ENCODE measurements around the gene SPRN. TPM values are rescaled to one million over a fixed set of nuclear protein-coding genes. Genes with fewer than 3 reads are reported as not detected.

SPRN gene
- total RNA-seq, 1 donor from 2014 or later = 6.1 TPM

- FAIRE-seq = no peak
Observed at GRCh38 chr10:133457100-133457841, 32.8 kb upstream of the SPRN start.

GRCh38 chr10:133456041-133456951 lies 31.9 kb upstream of the SPRN start:
- no peak for DNase-seq (ENCODE audit: low spot score in 2 of 2)
- no peak for FAIRE-seq

More at GRCh38 chr10:133457100-133457841, 32.8 kb upstream of the SPRN start:
- no peak for DNase-seq (ENCODE audit: low spot score in 2 of 2)

- DNase-seq (ENCODE audit: low spot score in 2 of 2) (no peak), FAIRE-seq (no peak)
Observed at GRCh38 chr10:133455611-133456031, 31.2 kb upstream of the SPRN start.

GRCh38 chr10:133455196-133455595 lies 30.8 kb upstream of the SPRN start:
- DNase-seq (ENCODE audit: low spot score in 2 of 2) (no peak), FAIRE-seq (no peak)

GRCh38 chr10:133454204-133454893 lies 29.9 kb upstream of the SPRN start:
- no peak for DNase-seq (ENCODE audit: low spot score in 2 of 2)
- no peak for FAIRE-seq

GRCh38 chr10:133453516-133454203 lies 29.2 kb upstream of the SPRN start, which contains the start of gene SCART1:
TSS of gene SCART1 (plus strand) at chr10:133453945. CDS start at chr10:133453998, 53 bp downstream.
- FAIRE-seq = no peak
- DNase-seq (ENCODE audit: low spot score in 2 of 2) = no peak

- FAIRE-seq (no peak), DNase-seq (ENCODE audit: low spot score in 2 of 2) (no peak)
Observed at GRCh38 chr10:133452453-133452852, 28.0 kb upstream of the SPRN start.

- FAIRE-seq = no peak
- no peak for DNase-seq (ENCODE audit: low spot score in 2 of 2)
Observed at GRCh38 chr10:133451346-133451745, 26.9 kb upstream of the SPRN start.

- FAIRE-seq = no peak
- no peak for DNase-seq (ENCODE audit: low spot score in 2 of 2)
Observed at GRCh38 chr10:133448120-133448519, 23.7 kb upstream of the SPRN start.

- DNase-seq (ENCODE audit: low spot score in 2 of 2) (no peak), FAIRE-seq (no peak)
Observed at GRCh38 chr10:133446979-133447378, 22.6 kb upstream of the SPRN start.

GRCh38 chr10:133445751-133446708 lies 21.6 kb upstream of the SPRN start:
- DNase-seq (ENCODE audit: low spot score in 2 of 2) = no peak
- no peak for FAIRE-seq

GRCh38 chr10:133445268-133445732 lies 20.9 kb upstream of the SPRN start:
- no peak for FAIRE-seq
- DNase-seq (ENCODE audit: low spot score in 2 of 2) = no peak

- no peak for DNase-seq (ENCODE audit: low spot score in 2 of 2)
- FAIRE-seq = no peak
Observed at GRCh38 chr10:133444342-133445267, 20.2 kb upstream of the SPRN start.

GRCh38 chr10:133442967-133443924 lies 18.8 kb upstream of the SPRN start:
- DNase-seq (ENCODE audit: low spot score in 2 of 2) (no peak), FAIRE-seq (no peak)

GRCh38 chr10:133442191-133442966 lies 18.0 kb upstream of the SPRN start:
- no peak for FAIRE-seq
- DNase-seq (ENCODE audit: low spot score in 2 of 2) = no peak

- FAIRE-seq = no peak
- no peak for DNase-seq (ENCODE audit: low spot score in 2 of 2)
Observed at GRCh38 chr10:133441780-133442179, 17.4 kb upstream of the SPRN start.
